Activated B cell treated with CpG ODN at 0.5 μM for 24 hours (primary cell): Measurements from ENCODE around the gene NUDT22. TPM values are rescaled to one million over a fixed set of nuclear protein-coding genes. Genes with fewer than 3 reads are reported as not detected.

Source experiments
- ATAC-seq: fragments of 200-7000 bp; cut with Tn5 transposase; one replicate; pipeline ENCODE4 v1.10.0; 2021; ENCODE audit warnings: low read depth, mild to moderate bottlenecking, moderate library complexity
- CTCF ChIA-PET: fragments of 350-600 bp; sonication (Branson Sonifier 250); formaldehyde crosslinking; loops from one replicate; lab custom pipeline; 2021; ENCODE audit warnings: antibody characterized with exemption; lab: Charles Lee
- POLR2A ChIA-PET: fragments of 350-600 bp; sonication (Branson Sonifier 250); formaldehyde crosslinking; loops from one replicate; lab custom pipeline; 2021; ENCODE audit warnings: antibody characterized with exemption; lab: Charles Lee
- DNase-seq: peaks from one replicate; pipeline ENCODE4 v3.0.0; 2022
- H3K27ac Mint-ChIP-seq: one replicate; pipeline ENCODE4 v1.8.0; 2020; ENCODE audit warnings: mixed read lengths
- H3K27me3 Mint-ChIP-seq: one replicate; pipeline ENCODE4 v1.8.0; 2021; ENCODE audit warnings: mixed read lengths
- H3K36me3 Mint-ChIP-seq: one replicate; pipeline ENCODE4 v1.8.0; 2021; ENCODE audit warnings: low read depth, mixed read lengths
- H3K4me1 Mint-ChIP-seq: one replicate; pipeline ENCODE4 v1.8.0; 2021; ENCODE audit warnings: mixed read lengths
- H3K4me3 Mint-ChIP-seq: one replicate; pipeline ENCODE4 v1.8.0; 2020; ENCODE audit warnings: mild to moderate bottlenecking, mixed read lengths
- H3K9me3 Mint-ChIP-seq: one replicate; pipeline ENCODE4 v1.8.0; 2020; ENCODE audit warnings: mixed read lengths
- CTCF ChIP-seq: fragments of 200-600 bp; IDR thresholded peaks from one replicate; pipeline ENCODE4 v1.8.0; 2022; ENCODE audit warnings: antibody characterized with exemption, mild to moderate bottlenecking
- intact Hi-C: fragments of 100-400 bp; cut with micrococcal nuclease; formaldehyde crosslinking; loops from one replicate; pipeline ENCODE4 v1.15.1; 2024
- total RNA-seq: library from RNA; stranded (reverse); gene quantifications from 2 replicates; pipeline ENCODE4 v1.2.3, GENCODE V29; 2022

NUDT22 gene
- total RNA-seq, 1 donor from 2014 or later, result 95.3 TPM

- DNase-seq (no peak), ATAC-seq (no peak)
- no peak overlapping the region for H3K27ac Mint-ChIP-seq
- POLR2A ChIA-PET, result interaction anchor here (1.0 to 1.2 kb wide), 2 partner anchors 19 to 60 kb away, joined by 3 read pairs; partner anchors contain the start of gene BAD
- CTCF ChIA-PET, result no interaction called here
- no peak overlapping the region for H3K4me3 Mint-ChIP-seq
- H3K36me3 Mint-ChIP-seq, result peaks cover 8% of the 10 kb centered on the region
- TF ChIP-seq CTCF, result no peak
- peaks cover 19% of the 10 kb centered on the region for H3K4me1 Mint-ChIP-seq
- no peaks in the 10 kb centered on the region for H3K9me3 Mint-ChIP-seq
- H3K27me3 Mint-ChIP-seq, result no peaks in the 10 kb centered on the region
- intact Hi-C loops, result no loop called here
Observed at GRCh38 chr11:64265176-64266160, 39.4 kb downstream of the NUDT22 start.

- Mint-ChIP-seq H3K4me3 (no peak overlapping the region), H3K36me3 (peaks cover 9% of the 10 kb centered on the region), H3K27ac (no peak overlapping the region), H3K4me1 (peaks cover 19% of the 10 kb centered on the region), H3K9me3 (no peaks in the 10 kb centered on the region), H3K27me3 (no peaks in the 10 kb centered on the region)
- ATAC-seq (no peak), DNase-seq (no peak)
- POLR2A ChIA-PET, result no interaction called here
- CTCF ChIA-PET, result no interaction called here
- no peak for TF ChIP-seq CTCF
- intact Hi-C loops, result no loop called here
Observed at GRCh38 chr11:64266339-64266738, 40.3 kb downstream of the NUDT22 start.

GRCh38 chr11:64267207-64267945 is 41.3 kb downstream of the NUDT22 start:
- intact Hi-C loops, result no loop called here
- ATAC-seq, result no peak
- Mint-ChIP-seq H3K27ac (no peak overlapping the region), H3K4me1 (peaks cover 23% of the 10 kb centered on the region), H3K9me3 (no peaks in the 10 kb centered on the region), H3K27me3 (no peaks in the 10 kb centered on the region), H3K36me3 (peaks cover 12% of the 10 kb centered on the region), H3K4me3 (no peak overlapping the region)
- CTCF ChIA-PET, result interaction anchor here (1.1 to 5.7 kb wide), 2 partner anchors 15 to 35 kb away, joined by 3 to 55 read pairs; partner anchors contain the start of gene CATSPERZ
- POLR2A ChIA-PET, result interaction anchor here (4.7 to 6.0 kb wide), 2 partner anchors 22 to 61 kb away, joined by 81 read pairs; partner anchors contain the start of genes FERMT3 and PPP1R14B
- TF ChIP-seq CTCF, result no peak
- DNase-seq, result no peak

GRCh38 chr11:64268025-64268892 is 42.2 kb downstream of the NUDT22 start:
- ATAC-seq, result no peak
- POLR2A ChIA-PET, result interaction anchor here (0.8 to 6.0 kb wide), 13 partner anchors 14 to 1427 kb away, joined by 3 to 119 read pairs (median 22); partner anchors contain the start of genes BAD, DNAJC4, ESRRA and FERMT3
- DNase-seq, result no peak
- no peaks in the 10 kb centered on the region for H3K27me3 Mint-ChIP-seq
- H3K36me3 Mint-ChIP-seq, result peaks cover 11% of the 10 kb centered on the region
- H3K9me3 Mint-ChIP-seq, result no peaks in the 10 kb centered on the region
- no peak for TF ChIP-seq CTCF
- CTCF ChIA-PET, result interaction anchor here (0.7 to 5.7 kb wide), 7 partner anchors 16 to 64 kb away, joined by 3 to 55 read pairs (median 6); partner anchors contain the start of genes CATSPERZ, PLCB3, PRDX5 and TRMT112
- H3K4me3 Mint-ChIP-seq, result peak overlapping the region; percentile 97
- intact Hi-C loops, result no loop called here
- peak overlapping the region; percentile 95 for H3K27ac Mint-ChIP-seq
- peaks cover 23% of the 10 kb centered on the region for H3K4me1 Mint-ChIP-seq
